ENCODE results near the gene TULP4.

DNA sequence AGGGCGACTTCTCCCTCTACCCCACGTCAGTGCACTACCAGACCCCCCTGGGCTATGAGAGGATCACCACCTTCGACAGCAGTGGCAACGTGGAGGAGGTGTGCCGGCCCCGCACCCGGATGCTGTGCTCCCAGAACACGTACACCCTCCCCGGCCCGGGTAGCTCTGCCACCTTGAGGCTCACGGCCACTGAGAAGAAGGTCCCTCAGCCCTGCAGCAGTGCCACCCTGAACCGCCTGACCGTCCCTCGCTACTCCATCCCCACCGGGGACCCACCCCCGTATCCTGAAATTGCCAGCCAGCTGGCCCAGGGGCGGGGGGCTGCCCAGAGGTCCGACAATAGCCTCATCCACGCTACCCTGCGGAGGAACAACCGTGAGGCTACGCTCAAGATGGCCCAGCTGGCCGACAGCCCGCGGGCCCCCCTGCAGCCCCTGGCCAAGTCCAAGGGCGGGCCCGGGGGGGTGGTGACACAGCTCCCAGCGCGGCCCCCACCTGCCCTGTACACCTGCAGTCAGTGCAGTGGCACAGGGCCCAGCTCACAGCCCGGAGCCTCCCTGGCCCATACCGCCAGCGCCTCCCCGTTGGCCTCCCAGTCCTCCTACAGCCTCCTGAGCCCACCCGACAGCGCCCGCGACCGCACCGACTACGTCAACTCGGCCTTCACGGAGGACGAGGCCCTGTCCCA is 190.1 kb downstream of the TULP4 start:
- TF ChIP-seq CTCF (IDR thresholded peaks at IDR 0.05): no peak
- TF ChIP-seq POLR2A (IDR thresholded peaks at IDR 0.05): no peak
